GM12878 (cell line): ENCODE results near the gene COMMD3. TPM values are rescaled to one million over a fixed set of nuclear protein-coding genes. Genes with fewer than 3 reads are reported as not detected.

Experiments
- BCLAF1 ChIP-seq: fragments of 450-650 bp; IDR thresholded peaks from 2 replicates; pipeline ENCODE4 v1.6.1; 2017; ENCODE audit warnings: antibody characterized with exemption, mild to moderate bottlenecking, moderate library complexity
- BMI1 ChIP-seq: fragments of 450-650 bp; IDR thresholded peaks from 2 replicates; pipeline ENCODE4 v1.6.1; 2016; ENCODE audit warnings: mild to moderate bottlenecking, moderate library complexity, borderline replicate concordance
- CREM ChIP-seq: IDR thresholded peaks from 2 replicates; pipeline ENCODE4 v1.6.1; 2014; ENCODE audit warnings: antibody characterized with exemption, low read depth
- E4F1 ChIP-seq: fragments of 450-650 bp; IDR thresholded peaks from 2 replicates; pipeline ENCODE4 v1.6.1; 2018; ENCODE audit warnings: borderline replicate concordance, mild to moderate bottlenecking; ENCODE audit not compliant: partially characterized antibody
- EGR1 ChIP-seq, 2 experiments: IDR thresholded peaks; 1 replicate in 1 of 2; 2 replicates in 1 of 2; pipeline ENCODE4 v1.6.1; 2011 to 2012; ENCODE audit warnings: low read depth in 2 of 2, low read length in 2 of 2, borderline replicate concordance in 1 of 2, mild to moderate bottlenecking in 1 of 2, moderate library complexity in 1 of 2
- IKZF1 ChIP-seq: fragments of 450-650 bp; conservative IDR thresholded peaks from 2 replicates; pipeline ENCODE4 v1.6.1; 2017; ENCODE audit warnings: antibody characterized with exemption, mild to moderate bottlenecking
- IRF5 ChIP-seq: fragments of 450-650 bp; IDR thresholded peaks from 2 replicates; pipeline ENCODE4 v1.6.1; 2017; ENCODE audit warnings: borderline replicate concordance
- MEF2B ChIP-seq: fragments of 450-650 bp; IDR thresholded peaks from 2 replicates; pipeline ENCODE4 v1.6.1; 2018; ENCODE audit warnings: mild to moderate bottlenecking, moderate library complexity; ENCODE audit not compliant: partially characterized antibody, poor library complexity, severe bottlenecking
- MYC ChIP-seq: IDR thresholded peaks from 2 replicates; pipeline ENCODE4 v1.6.1; 2011; ENCODE audit warnings: mild to moderate bottlenecking, low read length, moderate library complexity, inconsistent platforms; ENCODE audit not compliant: insufficient read depth, insufficient replicate concordance, insufficient read length, severe bottlenecking
- NFYB ChIP-seq: IDR thresholded peaks from 2 replicates; pipeline ENCODE4 v1.6.1; 2011; ENCODE audit warnings: low read depth, mild to moderate bottlenecking, low read length, improper control_type of control experiment, moderate library complexity; ENCODE audit not compliant: insufficient read depth
- SREBF2 ChIP-seq: IDR thresholded peaks from 2 replicates; pipeline ENCODE4 v1.6.1; 2012; ENCODE audit warnings: mild to moderate bottlenecking, low read length
- TCF12 ChIP-seq: IDR thresholded peaks from 2 replicates; pipeline ENCODE4 v1.6.1; 2011; ENCODE audit warnings: low read depth, mild to moderate bottlenecking, low read length
- TCF7 ChIP-seq: IDR thresholded peaks from 2 replicates; pipeline ENCODE4 v1.6.1; 2014; ENCODE audit warnings: antibody characterized with exemption, borderline replicate concordance
- ZZZ3 ChIP-seq: IDR thresholded peaks from 2 replicates; pipeline ENCODE4 v1.6.1; 2011; ENCODE audit warnings: low read depth; ENCODE audit not compliant: control insufficient read depth, insufficient read length
- polyA plus RNA-seq, 11 experiments: library from polyadenylated mRNA; depleted of rRNA in 4 of 11; unstranded in 6 of 11; stranded (reverse) in 5 of 11; fragments of >200 nt; fragmentation: Nextera tagmentation in 4 of 11; fragmentation: Illumina TruSeq in 1 of 11; extraction: Ambion mirVana in 4 of 11; extraction: Trizol in 1 of 11; gene quantifications; 1 replicate in 1 of 11; 2 replicates in 10 of 11; pipeline versions ENCODE4 v1.2.1 to v1.2.3, GENCODE V29; 2011 to 2016; ENCODE audit warnings: inconsistent platforms in 2 of 11, missing spikeins in 2 of 11, low read depth in 1 of 11
- total RNA-seq, 4 experiments: library from RNA; depleted of rRNA in 3 of 4; stranded (reverse); fragments of >200 nt in 3 of 4; fragmentation: Illumina TruSeq in 1 of 4; extraction: Trizol in 1 of 4; gene quantifications; 2 replicates each; pipeline versions ENCODE4 v1.2.1 to v1.2.3, GENCODE V29; 2013 to 2021

COMMD3 gene
- total and polyA plus RNA-seq, 10 of the 15 experiments (the other 5 are each of a cell fraction or from before 2014, with no cell fraction given) = 64.5 to 248 (median 84.4) TPM

DNA sequence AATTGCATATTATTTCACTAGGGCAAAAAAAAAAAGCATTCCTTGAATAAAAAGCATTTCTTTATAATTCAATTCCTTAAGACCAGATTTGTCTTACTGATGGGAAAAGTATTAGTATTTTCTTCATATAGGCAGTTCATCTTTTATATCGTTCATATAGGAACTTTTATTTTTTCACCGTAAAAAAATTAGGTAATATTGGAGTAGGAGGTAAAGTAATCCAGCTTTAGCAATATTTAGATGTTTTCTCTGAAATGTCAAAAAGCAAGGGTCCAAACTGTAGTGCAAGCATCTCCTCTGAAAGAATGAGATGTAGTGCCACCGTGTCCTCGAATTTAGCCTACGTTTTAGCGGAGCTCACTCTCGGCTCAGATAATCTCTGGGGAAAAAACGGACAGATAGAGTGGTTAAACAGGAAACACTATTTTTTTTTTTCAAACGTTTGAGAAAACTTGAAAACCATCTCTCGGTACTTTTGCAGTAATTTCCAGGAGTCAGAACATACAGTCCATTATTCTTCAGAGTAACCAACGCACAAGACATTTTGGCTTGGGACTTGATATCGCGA lies 23.7 kb downstream of the COMMD3 start (continued):
- no peak for TF ChIP-seq EGR1 (IDR thresholded peaks at IDR 0.05; ENCODE audit: borderline replicate concordance in 1 of 2, low read depth in 2 of 2, low read length in 2 of 2)
- TF ChIP-seq NFYB = no peak
- TF ChIP-seq IKZF1 = no peak
- TF ChIP-seq ZZZ3 = no peak
- TF ChIP-seq TCF12 = no peak
- peak; percentile 57 for TF ChIP-seq MEF2B
- peak; percentile 89; the same call in 1 of the 2 replicates for TF ChIP-seq CREM
- no peak for TF ChIP-seq MYC
- no peak for TF ChIP-seq TCF7
- no peak for TF ChIP-seq BCLAF1
- TF ChIP-seq BMI1 = peak; percentile 60
- no peak for TF ChIP-seq IRF5
- no peak for TF ChIP-seq E4F1
- TF ChIP-seq SREBF2 = no peak
